ENCODE measurements around the gene RITA1.

RITA1 gene

DNA sequence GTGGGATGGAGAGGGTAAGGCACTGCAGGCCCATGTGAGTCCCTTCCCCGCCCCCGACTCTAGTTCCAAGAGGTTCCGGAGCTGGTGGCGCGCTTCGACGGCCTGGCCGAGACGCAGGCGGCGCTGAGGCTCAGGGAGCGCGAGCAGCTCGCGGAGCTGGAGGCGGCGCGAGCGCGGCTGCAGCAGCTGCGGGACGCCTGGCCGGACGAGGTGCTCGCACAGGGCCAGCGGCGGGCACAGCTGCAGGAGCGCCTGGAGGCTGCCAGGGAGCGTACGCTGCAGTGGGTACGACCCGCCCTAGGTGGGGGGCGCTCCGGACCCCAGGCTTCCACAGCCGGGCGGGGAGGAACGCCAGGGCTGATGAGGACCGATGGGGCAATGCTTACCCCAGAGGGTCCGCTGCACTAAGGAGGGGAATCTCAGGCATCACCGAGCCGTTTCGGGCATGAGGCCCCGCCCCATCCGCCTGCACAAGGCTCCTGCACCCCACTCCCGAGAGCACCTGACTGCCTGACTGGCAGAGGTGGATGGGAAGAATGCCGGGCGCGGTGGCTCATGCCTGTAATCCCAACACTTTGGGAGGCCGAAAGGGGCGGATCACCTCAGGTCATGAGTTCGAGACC lies 31.1 kb upstream of the RITA1 start:
- no peak for DNase-seq

DNA sequence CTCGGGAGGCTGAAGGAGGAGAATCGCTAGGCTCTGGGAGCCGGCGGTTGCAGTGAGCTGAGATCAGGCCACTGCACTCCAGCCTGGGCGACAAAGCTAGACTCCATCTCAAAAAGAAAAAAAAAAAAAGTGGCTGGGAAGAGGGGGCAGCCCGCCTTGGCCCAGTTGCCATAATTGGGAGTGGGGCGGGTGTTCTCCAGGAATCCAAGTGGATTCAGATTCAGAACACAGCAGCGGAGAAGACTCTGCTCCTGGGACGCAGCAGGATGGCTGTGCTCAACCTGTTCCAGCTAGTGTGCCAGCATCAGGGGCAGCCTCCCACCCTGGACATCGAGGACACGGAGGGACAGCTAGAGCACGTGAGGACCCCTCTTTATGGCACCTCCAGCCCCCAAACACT lies 30.5 kb upstream of the RITA1 start:
- no peak for DNase-seq

DNA sequence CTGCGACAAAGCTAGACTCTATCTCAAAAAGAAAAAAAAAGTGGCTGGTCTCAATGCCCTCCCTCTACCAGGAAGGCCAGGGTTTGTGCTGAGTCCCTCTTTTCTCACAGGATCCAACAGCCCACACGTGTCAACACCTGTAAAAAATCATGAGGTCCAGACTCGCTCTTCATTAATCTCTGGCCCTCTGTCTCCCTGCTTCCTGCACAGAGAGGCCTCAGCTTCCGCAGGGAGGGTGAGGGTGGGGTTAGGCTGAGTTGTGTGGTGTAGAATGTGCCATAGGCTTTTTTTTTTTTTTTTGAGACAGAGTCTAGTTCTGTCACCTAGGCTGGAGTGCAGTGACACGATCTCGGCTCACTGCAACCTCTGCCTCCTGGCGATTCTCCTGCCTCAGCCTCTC lies 29.9 kb upstream of the RITA1 start:
- no peak for DNase-seq

DNA sequence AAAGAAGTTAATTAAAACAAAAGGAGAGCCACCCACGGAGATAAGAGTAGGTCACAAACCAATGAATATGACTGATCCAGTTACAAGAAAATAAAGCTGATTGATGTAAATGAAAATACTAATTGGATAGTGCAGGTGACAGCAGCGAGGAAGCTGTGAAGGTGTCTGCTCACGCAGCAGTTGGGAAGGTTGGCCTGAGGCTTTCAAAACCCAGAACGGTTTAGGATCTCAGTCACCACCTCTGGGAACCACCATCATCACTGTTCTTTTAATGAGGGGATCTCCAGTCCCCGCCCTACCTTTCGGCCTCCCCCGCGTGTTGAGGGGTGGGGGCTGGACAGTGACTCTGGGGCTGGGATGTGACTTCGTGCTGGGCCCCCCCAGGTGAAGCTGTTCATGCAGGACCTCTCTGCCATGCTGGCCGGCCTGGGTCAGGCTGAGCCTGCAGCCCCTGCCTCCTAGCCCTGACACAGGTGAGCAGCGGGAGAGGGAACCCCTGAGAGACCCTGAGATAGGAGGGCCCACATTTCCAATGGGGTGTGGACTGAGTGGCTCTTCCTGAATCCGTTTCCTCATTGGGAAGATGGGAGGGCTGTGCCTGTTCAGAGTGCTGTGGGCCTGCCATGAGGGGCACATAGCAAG lies 28.2 kb upstream of the RITA1 start:
- no peak for DNase-seq

DNA sequence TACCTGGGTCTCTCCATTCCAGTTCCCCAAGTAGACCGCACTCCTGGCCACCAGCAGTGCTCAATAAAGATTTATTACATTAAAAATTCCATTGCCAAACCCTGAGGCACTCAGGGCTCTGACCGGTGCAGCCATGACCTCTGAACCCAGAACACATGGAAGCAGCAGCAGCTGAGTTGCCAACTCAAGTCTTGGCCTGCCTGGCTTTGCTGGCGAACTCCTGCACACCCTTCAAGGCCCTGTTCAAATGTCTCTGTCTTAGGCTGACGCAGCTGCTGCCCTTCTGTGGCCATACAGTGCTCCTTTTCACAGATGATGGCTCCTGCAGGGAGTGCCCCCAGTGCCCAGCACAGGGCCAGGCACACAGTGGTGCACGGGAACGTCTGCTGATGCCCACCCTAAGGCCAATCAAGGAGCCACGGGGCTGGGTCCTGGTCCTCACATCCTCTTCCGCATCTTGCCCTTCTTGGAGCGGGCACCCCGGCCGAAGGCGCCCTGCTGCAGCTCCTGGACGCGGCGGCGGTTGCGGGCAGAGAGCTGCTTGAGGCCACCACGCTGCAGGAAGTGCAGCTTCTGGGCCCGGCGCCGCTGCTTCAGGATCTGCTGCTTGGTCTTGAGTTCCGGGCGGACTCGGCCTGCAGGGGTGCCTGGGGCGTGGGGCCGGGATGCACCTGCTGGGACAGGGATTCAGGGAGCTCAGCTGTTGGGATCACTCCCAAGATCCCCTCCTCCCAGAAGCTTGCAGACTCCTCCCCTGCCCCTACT lies 26.9 kb upstream of the RITA1 start:
- DNase-seq: no peak

DNA sequence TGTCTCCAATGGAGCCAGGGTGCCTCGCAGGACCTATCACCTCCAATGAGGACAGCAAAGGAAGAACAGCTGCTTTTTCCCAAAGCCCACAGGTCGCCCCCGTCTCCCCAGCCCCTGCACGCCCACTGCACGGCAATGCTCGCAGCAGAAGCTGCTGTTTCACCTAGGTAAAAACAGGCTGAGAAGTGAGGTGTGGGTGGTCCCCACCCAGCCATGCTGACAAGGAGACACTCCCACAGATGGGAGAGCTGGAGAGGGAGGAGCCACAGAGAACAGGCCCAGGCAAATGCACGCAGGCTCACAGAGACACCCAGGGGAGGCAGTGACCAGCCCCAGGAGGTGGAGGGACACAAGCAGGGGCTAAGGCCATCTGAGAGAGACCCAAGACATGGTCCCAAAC lies 25.6 kb upstream of the RITA1 start:
- no peak for DNase-seq

DNA sequence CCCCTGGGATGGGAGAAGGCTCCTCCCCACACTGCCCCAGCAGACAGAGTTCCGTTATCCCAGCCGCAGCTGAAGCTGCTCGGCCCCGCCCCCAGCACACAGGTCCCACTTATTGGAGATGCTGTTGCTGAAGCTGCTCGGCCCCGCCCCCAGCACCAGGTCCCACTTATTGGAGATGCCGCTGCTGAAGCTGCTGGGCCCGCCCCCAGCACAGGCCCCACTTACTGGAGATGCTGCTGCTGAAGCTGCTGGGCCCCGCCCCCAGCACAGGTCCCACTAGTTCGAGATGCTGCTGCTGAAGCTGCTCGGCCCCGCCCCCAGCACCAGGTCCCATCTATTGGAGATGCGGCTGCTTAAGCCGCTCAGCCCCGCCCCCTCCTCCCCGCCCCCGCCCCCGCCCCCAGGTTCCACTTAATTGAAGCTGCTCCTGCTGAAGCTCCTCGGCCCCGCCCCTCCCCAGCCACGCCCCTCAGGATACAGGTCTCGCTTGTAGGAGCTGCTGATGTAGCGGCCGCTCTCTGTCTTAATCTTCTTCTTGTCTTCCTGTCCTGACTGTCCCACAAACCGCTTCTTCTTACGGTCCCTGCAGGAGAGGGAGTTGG lies 24.0 kb upstream of the RITA1 start:
- DNase-seq: no peak

DNA sequence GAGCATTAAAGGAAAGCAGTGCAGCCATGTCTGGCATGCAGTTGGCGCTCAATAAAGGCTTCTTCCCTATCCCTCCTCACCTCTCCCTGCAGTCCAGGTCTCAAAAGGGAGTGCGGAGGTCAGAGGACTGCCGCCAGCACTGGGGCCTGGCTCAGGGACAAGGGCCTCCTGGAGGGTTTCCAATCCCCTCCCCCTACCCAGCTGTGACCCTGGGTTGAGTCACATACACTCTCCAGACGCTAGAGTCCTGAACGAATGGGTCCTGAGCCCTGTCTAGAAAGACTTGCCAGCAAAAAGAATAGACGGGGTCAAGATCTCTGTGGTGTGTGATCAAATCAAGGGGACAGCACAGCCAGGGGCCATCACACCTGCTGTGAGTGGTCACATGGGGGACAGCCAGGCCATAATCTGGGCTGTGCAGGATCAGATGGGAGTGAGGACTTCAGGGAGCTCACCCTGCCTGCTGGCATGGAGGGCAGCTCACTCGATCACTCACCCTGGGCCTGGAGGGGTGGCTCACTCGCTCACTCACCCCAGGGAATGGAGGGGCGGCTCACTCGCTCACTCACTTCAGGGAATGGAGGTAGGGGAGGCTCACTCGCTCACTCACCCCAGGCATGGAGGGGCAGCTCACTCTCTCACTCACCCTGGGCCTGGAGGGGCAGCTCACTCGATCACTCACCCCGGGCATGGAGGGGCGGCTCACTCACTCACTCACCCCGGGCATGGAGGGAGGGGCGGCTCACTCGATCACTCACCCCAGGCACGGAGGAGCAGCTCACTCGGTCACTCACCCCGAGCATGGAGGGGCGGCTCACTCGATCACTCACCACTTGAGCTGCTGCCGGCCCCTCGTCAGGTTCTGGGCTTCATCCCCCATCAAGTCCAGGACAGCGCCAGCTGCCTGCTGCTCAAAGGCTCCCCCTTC lies 23.2 kb upstream of the RITA1 start:
- DNase-seq: no peak

DNA sequence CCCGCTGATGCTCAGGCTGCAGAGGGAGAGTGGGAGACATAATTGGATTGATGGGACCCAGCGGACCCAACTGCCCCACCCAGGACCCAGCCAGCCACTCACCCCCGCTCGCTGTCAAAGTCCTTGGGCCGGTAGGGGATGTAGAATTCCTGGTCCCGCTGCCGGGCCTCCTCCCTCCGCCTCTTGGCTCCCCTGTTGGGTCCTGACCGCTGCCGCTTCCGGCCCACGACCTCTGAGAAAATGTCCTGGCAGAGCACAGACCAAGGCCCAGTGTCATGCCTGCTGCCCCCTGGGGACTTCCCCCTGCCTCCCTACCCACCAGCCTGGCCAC lies 22.5 kb upstream of the RITA1 start:
- no peak for DNase-seq

DNA sequence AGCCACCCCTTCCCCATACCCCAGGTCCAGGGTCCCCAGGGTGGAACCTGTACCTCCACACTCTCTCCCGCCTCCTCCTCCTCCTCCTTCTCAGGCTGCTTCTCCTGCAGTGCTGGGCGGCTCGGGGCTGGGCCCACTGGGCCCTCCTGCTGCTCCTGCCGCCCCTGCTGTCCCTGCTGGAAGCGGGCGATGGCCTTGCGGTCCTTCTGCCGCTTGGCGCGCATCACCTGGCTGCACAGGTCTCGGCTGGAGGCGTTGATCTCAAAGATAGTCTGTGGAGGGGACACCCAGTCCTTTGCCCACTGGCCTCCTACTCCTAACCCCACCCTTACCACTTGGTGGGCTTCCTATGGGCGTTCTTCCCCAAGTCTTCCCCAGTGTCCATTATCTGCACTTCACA lies 21.5 kb upstream of the RITA1 start:
- no peak for DNase-seq

DNA sequence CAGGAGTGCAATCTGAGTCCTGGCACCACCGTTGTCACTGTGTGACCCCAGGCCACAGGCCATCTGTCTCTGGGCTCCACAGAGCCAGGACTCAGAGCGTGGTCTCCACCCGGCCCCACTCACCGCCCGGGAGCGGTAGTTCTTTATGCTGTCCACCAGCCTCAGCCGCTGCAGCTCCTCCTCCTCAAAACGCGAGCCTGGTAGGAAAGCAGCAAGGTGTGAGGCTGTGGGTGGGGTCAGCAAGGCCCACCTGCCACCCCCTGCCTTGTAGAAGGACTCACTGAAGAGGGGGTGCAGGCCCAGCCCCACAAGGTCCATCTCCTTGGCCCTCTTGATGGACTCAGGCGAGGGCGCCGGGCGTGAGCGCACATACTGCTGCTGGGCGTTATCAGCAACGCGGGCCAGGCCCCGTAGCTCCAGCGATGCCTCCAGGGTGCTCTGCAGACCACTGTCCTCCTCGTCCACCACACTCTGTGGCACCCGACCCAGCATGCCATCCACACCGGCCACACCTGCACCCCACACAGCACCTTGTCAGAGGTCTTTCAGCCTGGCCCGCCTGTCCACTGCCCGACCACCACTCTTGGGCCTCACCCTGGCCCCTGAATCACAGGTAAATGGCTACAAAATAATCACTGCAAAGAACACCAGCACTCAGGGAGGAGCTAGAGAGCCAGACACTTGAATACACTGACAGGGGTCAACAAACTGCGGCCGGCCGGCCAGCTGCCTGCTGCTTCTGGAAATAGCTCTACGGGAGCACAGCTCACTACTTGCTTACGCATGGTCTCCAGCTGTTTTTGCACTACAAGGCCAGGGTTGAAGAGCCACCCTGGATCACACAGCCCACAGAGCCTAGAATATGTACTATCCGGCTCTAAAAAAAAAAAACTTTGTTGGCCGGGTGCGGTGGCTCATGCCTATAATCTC lies 19.7 kb upstream of the RITA1 start:
- no peak for DNase-seq

DNA sequence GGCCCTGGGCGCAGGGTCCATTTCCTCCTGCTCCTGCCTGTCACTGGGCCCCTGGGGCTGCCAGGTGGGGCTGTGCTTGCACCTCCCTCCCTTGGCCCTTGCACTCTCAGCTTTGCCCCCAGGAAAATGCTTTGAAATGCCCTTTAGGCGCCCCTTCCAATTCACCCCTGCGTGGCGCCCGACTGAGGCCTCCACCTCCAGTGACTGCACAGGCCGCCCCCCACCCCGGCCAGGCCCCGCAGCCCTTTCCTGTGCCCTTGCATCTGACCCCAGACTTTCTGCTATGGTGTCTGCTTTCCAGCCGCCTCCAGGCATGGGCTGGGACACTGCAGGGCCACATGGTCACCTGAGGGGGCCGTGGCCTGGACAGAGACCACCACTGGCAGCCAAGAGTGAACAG lies 17.7 kb upstream of the RITA1 start:
- no peak for DNase-seq

DNA sequence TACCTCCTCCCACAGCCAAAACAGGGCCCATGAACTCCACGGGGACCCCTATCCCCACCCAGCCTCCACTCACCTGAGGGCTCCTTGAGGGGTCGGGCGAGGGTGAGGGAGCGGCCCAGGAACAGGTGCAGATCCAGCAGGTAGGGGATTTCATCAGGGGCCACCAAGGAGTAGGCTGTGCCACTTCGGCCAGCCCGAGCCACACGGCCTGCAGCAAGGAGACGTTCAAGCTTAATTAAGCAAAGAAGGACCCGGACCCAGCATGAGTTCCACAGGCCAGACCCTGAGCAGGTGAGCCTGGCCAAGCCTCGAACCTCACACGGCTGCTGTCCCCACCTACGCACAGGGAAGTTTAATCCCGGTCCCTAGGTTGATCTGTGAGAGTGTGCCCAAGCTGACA lies 15.8 kb upstream of the RITA1 start:
- DNase-seq: no peak

DNA sequence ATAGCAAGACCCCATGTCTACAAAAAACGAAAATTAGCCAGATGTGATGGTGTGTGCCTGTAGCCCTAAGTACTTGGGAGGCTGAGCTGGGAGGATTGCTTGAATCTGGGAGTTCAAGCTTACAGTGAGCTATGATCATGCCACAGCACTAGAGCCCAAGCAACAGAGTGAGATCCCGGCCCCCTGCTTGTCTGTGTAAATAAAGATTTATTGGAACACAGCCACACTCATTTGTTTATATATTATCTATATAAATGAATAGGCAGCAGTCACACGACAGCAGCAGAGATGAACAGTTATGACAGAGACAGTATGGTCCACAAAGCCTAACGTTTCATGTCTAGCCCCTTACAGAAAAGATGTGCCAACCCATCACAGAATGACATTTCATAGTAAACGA lies 15.1 kb upstream of the RITA1 start:
- DNase-seq: no peak

DNA sequence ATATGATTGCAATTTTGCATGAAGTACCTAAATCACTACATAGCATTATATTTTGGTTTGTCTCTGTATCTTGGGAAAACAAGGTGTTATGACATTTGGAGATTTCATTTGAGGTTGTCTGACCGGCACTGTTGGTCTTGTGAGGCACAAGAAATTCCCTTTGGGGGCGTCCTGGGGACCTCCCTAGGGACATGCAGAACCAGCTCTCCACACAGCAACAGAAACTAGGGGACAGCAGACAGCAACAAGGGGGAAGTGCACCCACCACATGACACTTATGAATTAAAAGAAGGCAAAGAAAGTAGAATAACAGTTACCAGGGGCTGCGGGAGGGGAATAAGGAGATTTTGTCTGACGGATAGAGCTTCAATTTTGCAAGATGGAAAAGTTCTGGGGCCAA lies 14.6 kb upstream of the RITA1 start:
- no peak for DNase-seq

DNA sequence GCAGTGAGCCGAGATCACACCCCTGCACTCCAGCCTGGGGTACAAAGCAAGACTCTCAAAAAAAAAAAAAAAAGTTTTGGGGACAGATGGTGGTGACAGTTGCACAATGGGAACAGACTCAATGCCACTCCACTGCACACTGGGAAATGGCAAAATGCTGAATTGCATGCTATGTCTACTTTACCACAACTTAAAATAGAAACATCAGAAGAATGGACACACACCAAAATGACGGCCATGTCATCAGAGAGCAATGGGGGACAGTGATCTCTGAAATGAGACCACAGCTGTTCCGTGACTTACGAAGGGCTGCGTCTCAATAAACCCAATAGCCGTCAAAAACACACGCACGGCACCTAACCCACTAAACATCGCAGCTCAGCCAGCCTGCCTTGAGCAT lies 14.0 kb upstream of the RITA1 start:
- no peak for DNase-seq

DNA sequence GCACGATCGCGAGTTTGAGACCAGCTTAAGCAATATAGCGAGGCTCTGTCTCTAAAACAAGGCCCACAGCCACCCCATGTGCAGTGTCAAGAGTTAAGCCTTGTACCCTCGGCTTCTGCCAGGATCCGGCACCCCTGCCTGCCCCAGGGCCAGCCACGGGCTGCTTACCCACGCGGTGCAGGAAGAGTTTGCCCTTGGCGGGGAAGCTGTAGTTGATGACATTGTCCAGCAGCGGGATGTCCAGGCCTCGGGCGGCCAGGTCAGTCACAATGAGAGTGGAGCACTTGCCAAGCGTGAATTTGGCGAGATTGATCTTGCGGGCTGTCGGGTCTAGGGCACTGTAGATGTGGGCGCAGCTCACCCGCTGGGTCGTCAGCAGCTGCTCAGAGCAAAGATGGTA lies 13.3 kb upstream of the RITA1 start:
- DNase-seq: no peak

DNA sequence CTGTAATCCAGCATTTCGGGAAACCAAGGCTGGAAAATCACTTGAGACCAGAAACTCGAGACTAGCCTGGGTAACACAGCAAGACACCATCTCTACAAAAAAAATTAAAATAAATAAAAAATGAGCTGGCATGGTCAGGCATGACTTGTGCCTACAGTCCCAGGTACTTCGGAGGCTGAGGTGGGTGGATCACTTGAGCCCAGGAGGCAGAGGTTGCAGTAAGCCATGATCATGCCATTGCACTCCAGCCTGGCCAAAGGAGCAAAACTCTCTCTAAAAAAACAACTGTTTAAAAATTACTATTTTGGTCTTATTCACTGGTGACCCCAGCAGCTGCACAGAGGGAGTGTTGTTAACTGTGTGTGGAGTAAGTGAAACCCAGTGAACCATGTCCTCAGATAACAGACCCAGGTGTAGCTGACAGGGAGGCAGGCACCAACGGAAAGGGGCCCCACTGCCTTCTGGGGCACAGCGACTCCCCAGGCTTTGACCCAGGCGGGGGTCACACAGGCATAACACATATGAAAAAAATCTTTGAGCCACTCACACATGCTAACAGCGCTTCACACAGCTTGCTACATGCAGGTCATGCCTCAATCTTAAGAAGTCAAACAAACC lies 12.3 kb upstream of the RITA1 start:
- DNase-seq: no peak

DNA sequence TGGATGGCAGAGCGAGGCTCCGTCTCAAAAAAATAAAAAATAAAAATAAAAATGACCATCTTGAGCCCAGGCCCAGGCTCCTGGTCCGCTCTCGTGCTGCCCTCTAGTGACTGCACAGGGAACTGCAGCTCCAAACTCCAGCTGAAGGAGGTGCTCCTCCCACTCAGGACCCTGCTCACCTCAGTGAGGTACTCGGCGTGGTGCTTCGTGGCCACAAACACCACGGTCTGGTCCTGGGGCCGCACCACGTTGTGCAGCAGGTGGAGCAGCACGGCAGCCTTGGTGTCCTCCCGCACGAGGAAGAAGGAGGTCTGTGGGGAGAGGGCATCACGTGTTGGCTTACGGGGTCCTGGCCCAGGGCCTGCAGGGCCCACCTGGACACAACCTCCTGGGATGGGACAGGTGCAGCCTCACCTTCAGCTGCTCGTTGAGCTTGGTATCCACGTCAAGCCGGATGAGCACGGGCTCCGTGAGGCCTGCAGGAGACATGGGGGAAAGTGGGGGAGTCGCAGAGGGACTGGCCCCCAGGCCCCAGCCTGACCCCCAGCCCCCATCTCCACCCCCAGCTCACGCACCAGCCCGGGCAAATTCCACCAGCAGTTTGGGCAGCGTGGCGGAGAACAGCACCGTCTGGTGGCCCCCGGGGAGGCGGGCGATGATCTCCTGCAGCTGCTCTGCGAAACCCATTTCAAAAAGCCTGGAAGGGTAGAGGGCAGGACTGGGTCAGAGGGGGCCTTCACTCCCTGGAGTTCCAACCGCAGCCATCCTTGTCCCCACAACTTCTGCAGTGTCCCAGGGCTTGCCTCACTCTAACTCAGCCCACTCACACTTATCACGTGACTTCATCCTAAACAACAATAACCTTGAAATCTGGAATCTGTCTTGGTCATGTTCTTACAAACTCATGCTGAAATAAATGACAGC lies 10.8 kb upstream of the RITA1 start:
- DNase-seq: peak; percentile 72

DNA sequence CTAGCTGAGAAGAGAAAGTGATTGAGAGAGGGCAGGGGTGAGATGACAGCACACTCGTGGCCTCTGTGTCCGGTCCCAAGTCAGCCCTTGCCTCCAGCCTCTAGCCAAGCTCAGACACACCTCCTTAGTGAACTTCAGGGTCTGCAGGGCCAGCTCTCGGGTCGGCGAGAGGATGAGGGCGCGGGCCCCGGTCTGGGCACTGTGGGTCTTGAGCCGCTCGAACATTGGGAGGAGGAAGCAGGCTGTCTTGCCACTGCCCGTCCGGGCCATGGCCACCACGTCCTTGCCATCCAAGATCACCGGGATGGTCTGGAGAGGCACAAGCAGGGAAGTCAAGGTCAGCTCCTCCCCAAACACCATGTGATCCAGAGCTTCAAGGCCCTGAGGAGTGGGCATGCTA lies 6.5 kb upstream of the RITA1 start:
- no peak for DNase-seq

All from OCI-M1 (cell line).